OCI-LY7 (cell line): ENCODE data around the gene AURKB. TPM values are rescaled to one million over a fixed set of nuclear protein-coding genes. Genes with fewer than 3 reads are reported as not detected.
A peak's percentile ranks its signal among the peaks of the same experiment; 100 is the strongest.

Experiments used
- BruUV-seq: library from RNA; stranded (reverse); fragments of 400-500 nt; replicated peaks from 2 replicates; lab custom pipeline; 2021; lab: Mats Ljungman, UMichigan
- CTCF ChIA-PET: fragments of 300-600 bp; sonication (Branson Sonifier 250); formaldehyde crosslinking; loops from one replicate; lab custom pipeline; 2022; ENCODE audit warnings: antibody characterized with exemption; ENCODE audit not compliant: unreplicated experiment; lab: Charles Lee
- POLR2A ChIA-PET: fragments of 300-600 bp; sonication (Branson Sonifier 250); formaldehyde crosslinking; loops from one replicate; lab custom pipeline; 2022; ENCODE audit warnings: antibody characterized with exemption; lab: Charles Lee
- DNase-seq: peaks from one replicate; pipeline ENCODE4 v3.0.0-alpha.2; 2015; ENCODE audit warnings: low spot score
- H2AFZ ChIP-seq: fragments of 200-600 bp; sonication (generic), shearing (Covaris generic); 2 replicates; pipeline ENCODE4 v1.6.1; 2014; ENCODE audit warnings: mild to moderate bottlenecking, antibody characterized with exemption, low read length, moderate library complexity
- H3K27ac ChIP-seq: fragments of 200-600 bp; sonication (generic); 2 replicates; pipeline ENCODE4 v1.5.1; 2014; ENCODE audit warnings: mixed run types, low read depth, mild to moderate bottlenecking, moderate library complexity, low read length, inconsistent platforms; ENCODE audit not compliant: poor library complexity, severe bottlenecking
- H3K36me3 ChIP-seq: fragments of 200-600 bp; sonication (generic); 2 replicates; pipeline ENCODE4 v1.6.1; 2014; ENCODE audit warnings: mild to moderate bottlenecking, antibody characterized with exemption, low read length, moderate library complexity, mixed read lengths; ENCODE audit not compliant: insufficient read depth
- H3K4me1 ChIP-seq: fragments of 200-600 bp; sonication (generic); 2 replicates; pipeline ENCODE4 v1.5.1; 2014; ENCODE audit warnings: mild to moderate bottlenecking, low read length; ENCODE audit not compliant: insufficient read depth, poor library complexity, severe bottlenecking
- H3K4me2 ChIP-seq: fragments of 200-600 bp; sonication (generic); 2 replicates; pipeline ENCODE4 v1.6.1; 2014; ENCODE audit warnings: mild to moderate bottlenecking, low read length
- H3K4me3 ChIP-seq: fragments of 200-600 bp; sonication (generic); 2 replicates; pipeline ENCODE4 v1.5.1; 2014; ENCODE audit warnings: mild to moderate bottlenecking, low read depth, low read length; ENCODE audit not compliant: poor library complexity, severe bottlenecking
- H3K79me2 ChIP-seq: fragments of 200-600 bp; sonication (generic); 2 replicates; pipeline ENCODE4 v1.6.1; 2016; ENCODE audit warnings: low read depth, mild to moderate bottlenecking, low read length, moderate library complexity, mixed read lengths; ENCODE audit not compliant: insufficient read depth
- H3K9me2 ChIP-seq: fragments of 200-600 bp; sonication (generic); 2 replicates; pipeline ENCODE4 v1.6.1; 2016; ENCODE audit warnings: mild to moderate bottlenecking, low read length, mixed read lengths; ENCODE audit not compliant: insufficient read depth
- H3K9me3 ChIP-seq: fragments of 200-600 bp; sonication (generic); 2 replicates; pipeline ENCODE4 v1.6.1; 2014; ENCODE audit warnings: mild to moderate bottlenecking, mixed run types, low read length, mixed read lengths
- H4K20me1 ChIP-seq: fragments of 200-600 bp; sonication (generic); 2 replicates; pipeline ENCODE4 v1.6.1; 2014; ENCODE audit warnings: mild to moderate bottlenecking, antibody characterized with exemption, low read length, moderate library complexity, mixed read lengths; ENCODE audit not compliant: insufficient read depth
- EZH2phosphoT487 ChIP-seq: fragments of 200-600 bp; sonication (generic); IDR thresholded peaks from 2 replicates; pipeline ENCODE4 v1.6.1; 2018; ENCODE audit warnings: low read depth, borderline replicate concordance, mild to moderate bottlenecking, mixed run types, antibody characterized with exemption, low read length, moderate library complexity, mixed read lengths
- intact Hi-C: fragments of 100-400 bp; cut with micrococcal nuclease; formaldehyde crosslinking; loops from one replicate; pipeline ENCODE4 v1.10.0; 2022; ENCODE audit not compliant: unreplicated experiment
- total RNA-seq, 2 experiments: library from RNA; depleted of rRNA in 1 of 2; stranded (reverse); fragments of >200 nt in 1 of 2; shearing (Covaris generic) in 1 of 2; gene quantifications; 2 replicates each; pipeline ENCODE4 v1.2.3, GENCODE V29; 2014 to 2022
- TF ChIP-seq, protein P1 (sequence below): fragments of 200-600 bp; sonication (generic); conservative IDR thresholded peaks from 2 replicates; pipeline ENCODE4 v1.5.1; 2014; ENCODE audit warnings: mild to moderate bottlenecking, antibody characterized with exemption, low read length, moderate library complexity, mixed read lengths

Gene AURKB
- total RNA-seq, 2 experiments from 2014 or later = 283 to 310 TPM

DNA sequence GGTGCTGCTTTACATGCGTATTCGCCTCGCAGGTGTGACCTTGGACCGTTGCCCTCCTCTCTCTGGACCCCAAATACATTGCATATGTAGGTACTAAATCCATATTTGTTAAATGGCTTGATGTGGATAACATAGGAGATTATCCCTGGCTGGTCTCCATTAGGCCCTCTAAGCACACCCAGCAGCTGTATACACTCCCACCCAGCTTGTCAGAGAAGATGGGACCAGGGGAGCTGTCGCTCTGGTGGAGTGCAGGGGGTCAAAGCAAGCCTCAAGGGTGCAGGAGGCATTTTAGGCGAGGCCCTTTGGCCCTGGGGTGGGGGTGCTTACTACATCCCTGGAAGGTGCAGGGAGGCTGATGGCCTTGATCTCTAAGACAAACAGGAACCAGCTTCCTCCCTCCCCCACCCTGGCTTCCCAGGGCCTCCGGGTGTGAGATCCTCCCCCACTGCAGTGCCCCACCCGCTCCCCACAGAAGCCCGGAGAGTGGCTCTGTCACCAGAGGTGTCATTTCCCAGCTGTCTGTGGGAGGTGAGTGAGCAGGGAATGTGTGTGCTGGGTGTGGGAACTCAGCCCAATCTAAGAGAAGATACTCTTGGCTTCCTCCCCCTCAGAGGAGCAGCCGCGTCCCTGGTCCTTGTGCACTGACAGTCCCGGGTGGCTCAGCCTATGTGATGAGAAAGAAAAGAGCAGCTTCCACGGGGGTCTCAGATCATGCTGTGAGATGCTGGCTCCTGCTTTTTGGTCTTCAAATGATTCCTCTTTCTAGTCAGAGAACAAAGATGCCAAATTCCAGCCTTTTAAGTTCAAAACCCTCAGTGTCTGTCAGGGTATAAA is 46.2 kb downstream of the AURKB start:
- BruUV-seq = no TSS peak
- H3K4me2 ChIP-seq = peak overlapping the region; percentile 71
- peaks cover 14% of the 10 kb centered on the region; the same call in 1 of the 2 replicates for H3K79me2 ChIP-seq
- intact Hi-C loops = no loop called here
- no peaks in the 10 kb centered on the region for H3K9me3 ChIP-seq
- no peaks in the 10 kb centered on the region for H4K20me1 ChIP-seq
- H3K4me3 ChIP-seq = peak overlapping the region; percentile 23
- ChIA-PET POLR2A (interaction anchor here (0.6 to 1.9 kb wide), 4 partner anchors 9 to 478 kb away, joined by 3 to 12 read pairs (median 4); no protein-coding TSS in a partner anchor), CTCF (interaction anchor here (0.6 to 1.4 kb wide), 2 partner anchors 20 to 27 kb away, joined by 3 read pairs; no protein-coding TSS in a partner anchor)
- TF ChIP-seq EZH2phosphoT487 = no peak
- TF ChIP-seq, protein P1, sequence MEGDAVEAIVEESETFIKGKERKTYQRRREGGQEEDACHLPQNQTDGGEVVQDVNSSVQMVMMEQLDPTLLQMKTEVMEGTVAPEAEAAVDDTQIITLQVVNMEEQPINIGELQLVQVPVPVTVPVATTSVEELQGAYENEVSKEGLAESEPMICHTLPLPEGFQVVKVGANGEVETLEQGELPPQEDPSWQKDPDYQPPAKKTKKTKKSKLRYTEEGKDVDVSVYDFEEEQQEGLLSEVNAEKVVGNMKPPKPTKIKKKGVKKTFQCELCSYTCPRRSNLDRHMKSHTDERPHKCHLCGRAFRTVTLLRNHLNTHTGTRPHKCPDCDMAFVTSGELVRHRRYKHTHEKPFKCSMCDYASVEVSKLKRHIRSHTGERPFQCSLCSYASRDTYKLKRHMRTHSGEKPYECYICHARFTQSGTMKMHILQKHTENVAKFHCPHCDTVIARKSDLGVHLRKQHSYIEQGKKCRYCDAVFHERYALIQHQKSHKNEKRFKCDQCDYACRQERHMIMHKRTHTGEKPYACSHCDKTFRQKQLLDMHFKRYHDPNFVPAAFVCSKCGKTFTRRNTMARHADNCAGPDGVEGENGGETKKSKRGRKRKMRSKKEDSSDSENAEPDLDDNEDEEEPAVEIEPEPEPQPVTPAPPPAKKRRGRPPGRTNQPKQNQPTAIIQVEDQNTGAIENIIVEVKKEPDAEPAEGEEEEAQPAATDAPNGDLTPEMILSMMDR = no peak
- H2AFZ ChIP-seq = peak overlapping the region; percentile 76
- H3K36me3 ChIP-seq = peaks cover 19% of the 10 kb centered on the region; the same call in 1 of the 2 replicates
- H3K27ac ChIP-seq = peak overlapping the region; percentile 50
- peaks cover 39% of the 10 kb centered on the region for H3K4me1 ChIP-seq
- DNase-seq = peak; percentile 62
- no peaks in the 10 kb centered on the region for H3K9me2 ChIP-seq

DNA sequence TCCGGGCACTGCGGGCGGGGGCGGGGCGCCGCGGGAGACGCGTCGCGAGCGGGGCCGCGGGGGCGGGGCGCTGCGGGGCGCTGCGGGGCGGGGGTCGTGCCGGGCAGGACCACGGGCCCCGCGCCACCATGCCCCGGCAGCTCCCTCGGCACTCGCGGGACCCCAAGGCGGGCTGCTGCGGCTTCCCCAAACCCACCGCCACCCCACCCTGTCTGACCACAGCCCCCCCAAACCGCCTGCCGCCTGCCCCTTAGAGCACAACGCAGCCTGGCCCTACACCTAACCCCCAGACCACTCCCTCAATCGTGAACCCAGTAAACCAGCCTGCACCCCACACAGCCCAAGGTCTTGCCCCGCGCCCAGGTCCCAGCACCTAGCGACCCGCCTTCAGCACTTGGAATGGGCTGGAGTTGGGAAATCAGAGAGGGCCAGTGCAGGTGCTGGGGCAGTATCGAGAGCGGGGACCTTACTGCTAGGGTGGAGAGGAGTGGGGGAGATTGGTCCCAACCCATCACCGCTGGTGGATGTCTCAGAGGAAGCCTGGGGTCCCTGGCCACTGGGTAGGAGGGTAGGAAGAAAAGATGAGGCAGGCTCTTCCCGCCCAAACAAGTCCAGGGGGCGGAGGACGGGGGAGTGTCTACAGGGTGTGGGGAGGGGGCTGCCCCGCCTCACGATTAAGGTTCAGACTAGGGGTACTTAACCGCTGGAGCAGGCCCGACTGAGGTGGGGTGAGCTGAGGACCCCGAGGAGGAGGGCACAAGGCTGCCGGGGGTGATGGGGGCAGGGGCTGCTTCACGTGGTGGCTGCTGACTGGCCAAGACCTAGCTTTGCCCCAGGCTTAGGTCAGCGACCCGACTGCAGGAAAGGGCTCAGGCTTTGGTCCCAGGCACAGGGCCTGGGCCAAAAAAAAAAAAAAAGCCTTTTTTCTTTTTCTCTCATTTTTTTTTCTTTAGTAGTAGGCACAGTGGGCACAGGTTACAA is 47.1 kb downstream of the AURKB start:
- Histone ChIP-seq H3K36me3 (peaks cover 24% of the 10 kb centered on the region), H3K79me2 (peaks cover 14% of the 10 kb centered on the region; the same call in 1 of the 2 replicates), H3K4me2 (peak overlapping the region; percentile 71), H4K20me1 (no peaks in the 10 kb centered on the region), H3K4me3 (peak overlapping the region; percentile 91), H2AFZ (peak overlapping the region; percentile 76), H3K9me2 (no peaks in the 10 kb centered on the region), H3K9me3 (no peaks in the 10 kb centered on the region), H3K27ac (peak overlapping the region; percentile 50), H3K4me1 (peaks cover 43% of the 10 kb centered on the region)
- BruUV-seq = no TSS peak
- ChIA-PET CTCF (interaction anchor here (1.4 kb wide), 1 partner anchor 26 kb away, joined by 3 read pairs; no protein-coding TSS in a partner anchor), POLR2A (interaction anchor here (0.6 to 1.9 kb wide), 3 partner anchors 10 to 477 kb away, joined by 3 to 12 read pairs (median 3); no protein-coding TSS in a partner anchor)
- DNase-seq = no peak
- TF ChIP-seq, protein P1 = no peak
- no peak for TF ChIP-seq EZH2phosphoT487
- intact Hi-C loops = no loop called here
